Activated naive CD4-positive, alpha-beta T cell treated with anti-CD3 and anti-CD28 coated beads, Interleukin-2, amount 50 U/mL, for 24 hours (primary cell): ENCODE measurements around the gene CACNA1A.
A peak's percentile ranks its signal among the peaks of the same experiment; 100 is the strongest.

Experiments used
- H3K27ac Mint-ChIP-seq: one replicate; pipeline ENCODE4 v1.8.0; 2021; ENCODE audit warnings: mild to moderate bottlenecking, mixed read lengths
- H3K27me3 Mint-ChIP-seq: one replicate; pipeline ENCODE4 v1.8.0; 2021; ENCODE audit warnings: mixed read lengths
- H3K36me3 Mint-ChIP-seq: one replicate; pipeline ENCODE4 v1.8.0; 2021; ENCODE audit warnings: mixed read lengths
- H3K4me1 Mint-ChIP-seq: one replicate; pipeline ENCODE4 v1.8.0; 2021; ENCODE audit warnings: mixed read lengths
- H3K4me3 Mint-ChIP-seq: one replicate; pipeline ENCODE4 v1.8.0; 2021; ENCODE audit warnings: mild to moderate bottlenecking, mixed read lengths
- H3K9me3 Mint-ChIP-seq: one replicate; pipeline ENCODE4 v1.8.0; 2021; ENCODE audit warnings: mixed read lengths

Gene CACNA1A

DNA sequence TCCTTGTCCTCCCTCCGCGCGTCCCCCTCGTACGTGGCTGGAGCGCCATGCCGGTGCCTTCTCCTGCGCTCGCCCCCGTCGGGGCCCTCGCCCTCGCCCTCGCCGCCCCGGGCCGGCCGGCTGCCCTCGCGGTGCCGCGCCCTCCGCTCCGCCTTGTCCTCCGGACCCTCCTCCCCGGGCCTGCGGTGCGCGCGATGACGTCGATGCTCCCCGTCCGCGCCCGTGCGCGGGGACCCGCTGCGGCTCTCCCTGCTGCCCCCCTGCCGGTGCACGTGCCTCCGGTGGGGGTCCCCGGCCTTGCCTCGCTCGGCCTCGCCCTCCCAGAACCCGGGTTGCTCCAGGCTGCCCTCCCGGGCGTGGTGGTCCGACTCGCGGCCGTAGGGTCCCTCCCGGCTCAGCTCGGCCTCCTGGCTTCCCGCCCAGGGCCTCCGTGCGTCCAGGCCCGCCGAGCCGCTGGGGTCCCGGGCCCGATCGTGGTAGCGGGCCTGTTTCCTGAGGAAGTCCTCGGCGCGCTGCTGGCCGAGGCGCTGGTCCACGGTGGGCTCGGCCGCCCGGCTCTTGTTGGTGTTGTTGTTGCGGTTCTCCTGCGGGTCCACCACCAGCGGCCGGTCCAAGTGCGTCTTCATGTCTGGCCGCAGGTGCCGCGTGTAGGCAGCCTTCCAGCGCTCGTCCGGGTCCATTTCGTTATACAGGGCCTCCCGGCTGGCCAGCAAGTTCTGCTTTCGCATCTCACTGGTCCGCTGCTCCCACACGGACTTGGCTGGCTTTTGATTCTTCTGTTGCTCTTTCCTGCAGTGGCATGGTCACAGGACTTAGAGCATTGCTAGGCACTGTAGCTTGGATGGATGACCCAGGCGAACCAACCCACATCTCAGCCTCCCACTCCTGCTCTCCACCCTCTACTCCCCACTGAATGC lies 207.5 kb downstream of the CACNA1A start:
- Mint-ChIP-seq H3K27ac (no peak overlapping the region), H3K9me3 (no peaks in the 10 kb centered on the region), H3K27me3 (peaks cover 30% of the 10 kb centered on the region), H3K36me3 (peaks cover 2% of the 10 kb centered on the region), H3K4me3 (no peak overlapping the region), H3K4me1 (peaks cover 7% of the 10 kb centered on the region)

DNA sequence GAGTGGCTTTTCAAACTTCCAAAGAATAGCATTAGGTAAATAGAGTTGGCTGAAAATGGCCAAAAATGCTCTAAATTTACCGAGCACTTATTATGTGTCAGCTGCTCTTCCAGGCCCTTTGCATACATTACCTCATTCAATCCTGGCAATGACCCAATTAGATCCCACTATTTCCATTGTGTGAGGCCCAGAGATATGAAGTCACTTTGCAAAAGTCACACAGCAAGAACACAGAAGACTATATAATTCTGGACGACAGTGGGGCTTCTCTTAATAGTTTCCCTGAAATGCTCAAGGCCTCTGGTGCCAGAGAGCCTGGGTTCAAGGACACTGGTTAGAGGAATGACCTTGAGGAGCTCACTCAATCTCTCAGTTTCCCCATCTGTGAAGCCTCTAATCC lies 209.3 kb downstream of the CACNA1A start:
- H3K36me3 Mint-ChIP-seq: peaks cover 2% of the 10 kb centered on the region
- H3K27me3 Mint-ChIP-seq: peaks cover 19% of the 10 kb centered on the region
- H3K27ac Mint-ChIP-seq: no peak overlapping the region
- H3K4me1 Mint-ChIP-seq: peaks cover 7% of the 10 kb centered on the region
- H3K4me3 Mint-ChIP-seq: no peak overlapping the region
- no peaks in the 10 kb centered on the region for H3K9me3 Mint-ChIP-seq

DNA sequence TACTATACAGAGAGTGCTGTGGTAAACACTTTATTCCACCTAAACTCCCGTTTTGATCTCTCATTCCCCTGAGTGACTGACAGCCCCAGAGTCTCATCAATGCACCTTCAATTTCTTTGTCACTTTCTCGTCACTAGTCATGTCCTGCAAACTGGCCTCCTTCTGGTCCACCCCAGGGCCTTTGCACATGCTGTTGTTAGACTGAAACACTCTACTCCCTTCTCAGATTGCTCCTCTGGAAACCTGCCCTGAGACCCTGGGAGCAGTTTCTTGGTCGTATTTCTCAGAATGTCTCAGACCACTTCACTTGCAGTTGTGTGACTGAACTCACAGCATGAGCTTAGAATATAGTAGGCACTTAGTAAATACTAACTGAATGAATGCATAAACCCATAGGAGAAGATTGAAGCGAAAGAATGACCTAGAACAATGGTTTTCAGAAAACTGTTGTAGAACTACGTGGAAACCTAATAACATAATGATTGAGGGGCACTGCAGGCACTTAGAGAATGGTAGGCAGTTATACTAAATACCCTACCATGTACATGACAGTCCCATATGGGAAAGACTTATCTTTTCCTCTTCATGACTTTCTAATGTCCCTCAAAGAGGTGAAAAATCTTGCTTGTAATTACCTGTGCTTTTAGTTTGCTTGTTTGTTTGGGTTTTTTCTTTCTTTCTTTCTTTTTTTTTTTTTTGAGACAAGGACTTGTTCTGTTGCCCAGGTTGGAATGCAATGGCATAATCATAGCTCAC lies 211.3 kb downstream of the CACNA1A start:
- H3K27me3 Mint-ChIP-seq: peaks cover 12% of the 10 kb centered on the region
- H3K4me1 Mint-ChIP-seq: peaks cover 7% of the 10 kb centered on the region
- H3K27ac Mint-ChIP-seq: no peak overlapping the region
- no peaks in the 10 kb centered on the region for H3K9me3 Mint-ChIP-seq
- peaks cover 2% of the 10 kb centered on the region for H3K36me3 Mint-ChIP-seq
- no peak overlapping the region for H3K4me3 Mint-ChIP-seq

DNA sequence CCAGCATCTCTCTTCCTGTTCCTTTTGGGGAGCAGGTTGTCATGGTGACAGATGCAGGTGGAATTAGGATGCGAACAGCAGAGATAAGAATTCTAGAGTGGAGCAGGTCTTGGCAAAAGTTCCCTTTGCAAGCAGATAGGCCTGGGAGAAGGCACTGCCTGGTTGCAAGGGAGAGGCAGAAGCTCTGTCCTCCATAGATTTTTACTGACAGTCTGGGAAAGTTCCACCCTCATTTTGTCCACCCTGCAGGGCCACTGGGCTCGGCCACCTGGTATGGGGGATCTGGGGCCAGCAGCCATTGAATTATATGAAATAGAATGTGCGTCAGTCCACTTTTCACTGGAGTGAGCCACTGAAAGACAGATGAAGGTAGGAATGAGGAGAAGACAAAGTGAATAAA lies 214.4 kb downstream of the CACNA1A start:
- H3K9me3 Mint-ChIP-seq: no peaks in the 10 kb centered on the region
- no peak overlapping the region for H3K4me3 Mint-ChIP-seq
- no peaks in the 10 kb centered on the region for H3K4me1 Mint-ChIP-seq
- H3K27ac Mint-ChIP-seq: no peak overlapping the region
- H3K36me3 Mint-ChIP-seq: no peaks in the 10 kb centered on the region
- peaks cover 4% of the 10 kb centered on the region for H3K27me3 Mint-ChIP-seq

DNA sequence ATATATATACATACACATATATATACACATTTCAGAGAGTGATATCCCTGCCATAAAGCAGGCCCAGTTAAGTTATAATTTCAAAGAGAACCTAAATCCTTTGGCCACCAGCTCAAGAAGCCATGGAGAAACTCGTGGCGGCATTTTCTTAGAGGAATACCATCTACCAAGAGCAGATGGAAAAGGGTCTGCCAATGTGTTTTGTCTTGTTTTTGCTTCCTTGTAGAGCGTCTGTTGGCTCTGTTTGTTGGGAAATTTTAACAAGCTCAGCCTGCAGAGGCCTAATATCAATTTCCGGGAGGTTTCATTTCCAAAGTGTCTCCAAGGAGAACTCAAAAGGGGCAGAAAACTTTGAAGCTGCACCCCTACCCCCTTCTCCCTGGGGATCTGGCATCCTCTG lies 215.5 kb downstream of the CACNA1A start:
- no peaks in the 10 kb centered on the region for H3K9me3 Mint-ChIP-seq
- H3K27me3 Mint-ChIP-seq: peaks cover 4% of the 10 kb centered on the region
- H3K27ac Mint-ChIP-seq: no peak overlapping the region
- H3K4me3 Mint-ChIP-seq: no peak overlapping the region
- no peaks in the 10 kb centered on the region for H3K4me1 Mint-ChIP-seq
- no peaks in the 10 kb centered on the region for H3K36me3 Mint-ChIP-seq

DNA sequence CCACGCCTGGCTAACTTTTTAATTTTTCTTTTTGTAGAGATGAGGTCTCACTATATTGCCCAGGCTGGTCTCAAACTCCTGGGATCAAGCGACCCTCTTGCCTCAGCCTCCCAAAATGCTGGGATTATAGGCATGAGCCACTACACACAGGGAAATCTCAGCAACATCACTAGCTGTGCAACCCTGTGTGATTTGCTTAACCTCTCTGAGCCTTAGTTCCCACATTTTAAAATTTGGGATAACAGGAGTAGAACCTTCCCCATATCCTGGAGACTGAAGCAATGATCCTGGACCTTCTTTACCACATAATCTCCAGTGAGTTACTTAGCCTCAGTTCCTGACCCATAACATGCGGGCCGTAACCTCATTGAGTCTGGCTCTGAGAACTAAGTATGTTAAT lies 217.0 kb downstream of the CACNA1A start:
- no peak overlapping the region for H3K27ac Mint-ChIP-seq
- H3K4me1 Mint-ChIP-seq: no peaks in the 10 kb centered on the region
- H3K27me3 Mint-ChIP-seq: no peaks in the 10 kb centered on the region
- H3K9me3 Mint-ChIP-seq: no peaks in the 10 kb centered on the region
- no peak overlapping the region for H3K4me3 Mint-ChIP-seq
- H3K36me3 Mint-ChIP-seq: no peaks in the 10 kb centered on the region

DNA sequence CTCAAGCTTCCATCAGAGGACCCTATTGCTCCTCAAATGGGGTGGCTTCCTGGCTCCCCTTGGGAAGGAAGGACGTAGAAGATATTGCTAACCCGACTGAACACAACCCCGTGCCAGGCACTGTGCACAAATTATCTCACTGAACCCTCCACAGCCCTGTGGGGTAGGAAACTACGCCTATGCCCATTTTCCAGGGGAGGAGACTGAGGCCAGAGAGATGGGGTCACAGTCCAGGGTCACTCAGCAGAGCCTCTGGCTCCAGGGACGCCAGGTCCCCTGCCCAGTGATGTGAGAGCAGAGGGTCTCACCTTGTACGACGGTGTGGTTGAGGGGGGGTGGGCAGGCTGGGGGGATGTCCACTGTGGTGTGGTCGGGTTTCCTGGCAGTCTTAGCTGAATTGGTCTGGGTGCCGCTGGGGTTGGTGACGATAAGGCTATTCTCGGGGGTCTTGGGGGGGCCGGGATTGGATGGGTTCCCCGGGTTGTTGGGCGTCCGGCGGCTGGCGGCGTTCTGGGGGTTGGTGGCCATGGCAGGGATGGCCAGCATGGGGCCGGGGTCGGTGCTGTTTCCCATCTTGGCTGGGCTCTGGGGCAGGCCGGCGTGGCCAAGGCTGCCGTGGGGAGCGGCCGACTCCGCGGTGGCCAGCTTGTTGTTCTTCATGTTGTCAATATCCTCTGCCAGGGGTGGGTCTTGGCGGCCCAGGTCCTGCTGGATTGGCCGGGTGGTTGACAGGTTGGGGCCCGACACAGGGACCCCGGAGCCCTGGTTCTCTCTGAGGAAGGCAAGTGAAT lies 219.9 kb downstream of the CACNA1A start:
- Mint-ChIP-seq H3K4me3 (no peak overlapping the region), H3K36me3 (no peaks in the 10 kb centered on the region)

DNA sequence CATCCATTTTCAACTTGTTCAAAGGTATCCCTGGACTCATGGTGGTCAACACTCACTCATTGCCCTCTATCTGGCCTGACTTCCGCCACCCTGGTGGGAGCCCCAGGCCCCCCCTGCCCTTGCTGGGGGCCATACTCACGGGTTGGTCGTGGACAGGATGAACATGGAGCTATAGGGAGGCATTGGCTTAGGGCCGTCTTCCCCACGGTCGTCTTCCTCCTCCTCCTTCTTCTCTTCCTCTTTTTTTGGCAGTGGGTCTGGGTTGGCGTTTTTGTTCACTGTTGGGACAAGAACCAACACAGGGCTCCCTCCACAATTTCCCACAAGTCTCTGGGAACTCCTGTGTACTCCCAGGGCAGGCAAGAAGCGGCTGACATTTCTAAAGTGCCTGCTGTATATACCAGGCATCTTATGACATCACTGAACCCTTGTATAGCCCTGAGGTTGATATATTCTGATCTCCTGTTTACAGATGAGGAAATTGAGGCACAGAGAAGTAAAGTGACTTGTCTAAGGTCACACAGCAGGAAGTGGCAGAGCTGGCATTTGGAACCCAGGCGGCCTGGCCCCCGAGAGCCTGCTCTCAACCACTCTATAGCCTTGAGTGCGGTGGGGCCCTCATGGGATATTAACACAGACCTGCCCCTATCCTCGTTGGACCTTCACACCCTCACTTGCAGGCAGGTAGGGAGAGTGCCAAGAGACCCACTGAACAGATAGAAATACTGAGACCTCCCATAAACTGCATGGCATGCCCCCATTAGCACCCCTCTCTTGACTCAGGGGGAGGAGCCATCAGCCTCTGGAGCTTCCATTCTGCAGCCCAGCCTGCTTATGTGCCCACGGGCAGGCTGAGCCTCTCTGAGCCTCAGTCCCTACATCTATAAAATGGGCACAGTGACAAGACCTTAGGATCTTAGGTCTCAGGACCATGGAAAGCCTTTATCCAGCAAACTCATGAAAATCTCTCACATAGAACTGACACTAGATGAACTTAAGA lies 221.1 kb downstream of the CACNA1A start:
- Mint-ChIP-seq H3K27me3 (no peaks in the 10 kb centered on the region), H3K4me1 (no peaks in the 10 kb centered on the region), H3K4me3 (no peak overlapping the region), H3K36me3 (no peaks in the 10 kb centered on the region), H3K27ac (no peak overlapping the region), H3K9me3 (no peaks in the 10 kb centered on the region)

More for the DNA sequence above, 219.9 kb downstream of the CACNA1A start:
- H3K27me3 Mint-ChIP-seq: no peaks in the 10 kb centered on the region
- no peaks in the 10 kb centered on the region for H3K4me1 Mint-ChIP-seq
- no peaks in the 10 kb centered on the region for H3K9me3 Mint-ChIP-seq
- H3K27ac Mint-ChIP-seq: no peak overlapping the region

DNA sequence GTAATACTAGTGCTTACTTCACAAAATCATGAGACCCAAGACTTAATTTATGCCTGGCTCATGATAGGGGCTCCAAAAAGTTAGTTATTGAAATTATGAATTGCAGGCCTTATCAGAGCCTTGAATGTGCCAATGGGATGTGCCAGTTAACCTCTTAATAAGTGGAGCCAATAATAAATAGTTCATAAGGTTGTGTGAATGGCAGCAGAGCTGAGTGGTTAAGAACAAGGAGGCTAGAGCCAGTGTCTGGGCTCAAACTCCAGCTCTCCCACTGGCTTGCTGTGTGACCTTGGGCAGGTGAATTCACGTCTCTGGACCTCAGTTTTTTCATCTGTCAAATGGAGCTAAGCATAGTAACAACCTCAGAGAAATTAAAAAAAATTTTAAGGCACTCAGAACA lies 222.4 kb downstream of the CACNA1A start:
- H3K27ac Mint-ChIP-seq: no peak overlapping the region
- H3K4me3 Mint-ChIP-seq: no peak overlapping the region
- H3K36me3 Mint-ChIP-seq: no peaks in the 10 kb centered on the region
- no peaks in the 10 kb centered on the region for H3K9me3 Mint-ChIP-seq
- H3K27me3 Mint-ChIP-seq: no peaks in the 10 kb centered on the region
- no peaks in the 10 kb centered on the region for H3K4me1 Mint-ChIP-seq

DNA sequence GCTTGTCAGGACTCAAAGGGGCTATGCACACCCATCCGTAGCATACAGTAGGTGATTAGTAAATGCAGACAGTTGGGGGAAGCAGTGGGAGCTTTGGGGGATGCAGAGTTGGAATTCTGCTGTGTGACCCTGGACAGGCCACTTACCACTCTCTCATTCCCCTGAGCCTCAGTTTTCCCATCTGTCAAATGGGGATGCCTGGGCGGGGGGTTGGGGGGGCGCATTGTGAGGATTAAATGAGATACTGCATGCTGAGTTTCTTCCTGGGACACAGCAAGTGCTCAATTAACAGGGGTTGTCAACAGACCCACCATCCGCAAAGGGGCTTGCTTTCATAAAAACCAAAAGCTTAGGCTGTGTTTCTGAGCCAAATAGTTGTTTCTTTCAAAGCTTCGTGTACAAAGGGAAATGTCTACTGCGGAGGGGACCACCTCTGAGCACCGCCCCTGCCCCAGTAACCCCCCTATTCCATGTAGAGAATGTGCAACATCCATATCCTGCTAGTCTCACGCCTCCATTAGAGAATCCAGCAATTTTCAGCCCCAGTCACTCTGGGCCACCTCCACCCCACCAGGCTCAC lies 223.7 kb downstream of the CACNA1A start:
- H3K27me3 Mint-ChIP-seq: no peaks in the 10 kb centered on the region
- no peak overlapping the region for H3K4me3 Mint-ChIP-seq
- peak overlapping the region; percentile 43 for H3K27ac Mint-ChIP-seq
- H3K36me3 Mint-ChIP-seq: no peaks in the 10 kb centered on the region
- peaks cover 9% of the 10 kb centered on the region for H3K4me1 Mint-ChIP-seq
- H3K9me3 Mint-ChIP-seq: no peaks in the 10 kb centered on the region

DNA sequence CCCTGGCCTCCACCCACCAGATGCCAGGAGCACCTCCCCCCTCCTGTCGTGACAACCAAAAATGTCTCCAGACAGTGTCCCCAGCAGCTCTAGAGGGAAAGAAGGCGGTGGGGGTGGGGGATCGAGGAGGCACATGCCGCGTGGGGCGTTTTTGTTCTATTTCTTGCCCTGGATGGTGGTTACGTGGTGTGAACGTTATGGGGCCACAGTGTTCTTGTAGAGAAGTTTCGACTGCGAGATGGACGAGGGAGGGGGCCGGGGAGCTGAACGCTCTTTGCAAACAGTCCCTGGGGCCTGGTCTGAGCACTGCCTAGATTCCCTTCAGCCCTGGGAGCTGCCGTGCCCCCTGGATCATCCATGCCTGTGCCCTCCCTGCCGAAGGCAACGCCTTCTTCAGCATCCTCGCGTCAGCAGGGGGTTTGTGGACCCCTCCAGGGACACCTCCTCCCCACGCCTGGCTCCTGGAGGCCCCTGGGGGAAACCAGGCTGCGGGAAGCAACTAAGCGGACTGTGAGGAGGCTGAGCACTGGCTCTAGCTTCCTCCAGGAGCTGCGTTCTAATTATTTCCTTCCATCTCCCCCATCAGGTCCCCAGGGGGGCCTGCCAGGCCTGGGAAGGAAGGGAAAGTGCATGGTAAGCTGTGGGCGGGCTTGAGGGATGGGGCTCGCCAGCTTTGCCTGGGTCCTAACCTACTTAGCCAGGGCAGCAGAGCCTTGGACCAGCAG lies 224.6 kb downstream of the CACNA1A start:
- Mint-ChIP-seq H3K27ac (no peak overlapping the region), H3K4me1 (peaks cover 16% of the 10 kb centered on the region)

DNA sequence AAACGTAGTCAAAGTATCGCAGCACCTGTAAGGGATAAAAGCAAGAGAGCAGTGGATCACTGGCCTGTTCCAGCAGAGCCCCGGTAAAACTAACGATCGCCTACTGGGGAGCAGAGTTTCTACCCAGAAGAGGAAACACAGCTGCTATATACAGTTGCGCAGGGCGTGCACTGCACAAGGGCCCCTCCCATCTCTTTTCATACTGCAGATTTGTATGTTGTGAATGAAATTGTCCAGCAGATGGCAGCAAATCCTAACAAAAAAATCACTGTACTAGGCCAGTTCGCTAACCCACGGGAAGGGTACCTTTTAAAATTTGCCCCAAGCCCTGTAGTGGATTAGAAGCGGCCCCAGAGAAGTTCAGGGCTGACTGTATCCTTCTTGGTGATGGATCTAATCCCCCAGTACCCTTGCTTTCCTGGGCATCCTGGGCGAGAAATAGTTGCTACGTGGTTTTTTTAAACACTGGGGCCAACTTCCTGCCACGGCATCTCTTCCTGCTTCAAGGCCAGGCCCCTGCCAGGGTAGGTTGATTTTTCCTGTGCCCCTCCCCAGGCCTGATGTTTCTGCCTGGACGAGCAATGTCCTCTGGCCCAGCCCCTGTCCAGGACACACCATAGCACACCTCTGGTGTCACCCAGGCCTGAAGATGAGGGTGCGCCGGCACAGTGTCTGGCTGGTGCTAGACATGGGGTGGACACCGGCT lies 229.0 kb downstream of the CACNA1A start:
- Mint-ChIP-seq H3K4me3 (peak overlapping the region; percentile 47), H3K9me3 (no peaks in the 10 kb centered on the region), H3K4me1 (peaks cover 16% of the 10 kb centered on the region), H3K27me3 (no peaks in the 10 kb centered on the region), H3K36me3 (no peaks in the 10 kb centered on the region), H3K27ac (peak overlapping the region; percentile 59)

More for the DNA sequence above, 224.6 kb downstream of the CACNA1A start:
- Mint-ChIP-seq H3K36me3 (no peaks in the 10 kb centered on the region), H3K9me3 (no peaks in the 10 kb centered on the region), H3K27me3 (no peaks in the 10 kb centered on the region), H3K4me3 (no peak overlapping the region)

DNA sequence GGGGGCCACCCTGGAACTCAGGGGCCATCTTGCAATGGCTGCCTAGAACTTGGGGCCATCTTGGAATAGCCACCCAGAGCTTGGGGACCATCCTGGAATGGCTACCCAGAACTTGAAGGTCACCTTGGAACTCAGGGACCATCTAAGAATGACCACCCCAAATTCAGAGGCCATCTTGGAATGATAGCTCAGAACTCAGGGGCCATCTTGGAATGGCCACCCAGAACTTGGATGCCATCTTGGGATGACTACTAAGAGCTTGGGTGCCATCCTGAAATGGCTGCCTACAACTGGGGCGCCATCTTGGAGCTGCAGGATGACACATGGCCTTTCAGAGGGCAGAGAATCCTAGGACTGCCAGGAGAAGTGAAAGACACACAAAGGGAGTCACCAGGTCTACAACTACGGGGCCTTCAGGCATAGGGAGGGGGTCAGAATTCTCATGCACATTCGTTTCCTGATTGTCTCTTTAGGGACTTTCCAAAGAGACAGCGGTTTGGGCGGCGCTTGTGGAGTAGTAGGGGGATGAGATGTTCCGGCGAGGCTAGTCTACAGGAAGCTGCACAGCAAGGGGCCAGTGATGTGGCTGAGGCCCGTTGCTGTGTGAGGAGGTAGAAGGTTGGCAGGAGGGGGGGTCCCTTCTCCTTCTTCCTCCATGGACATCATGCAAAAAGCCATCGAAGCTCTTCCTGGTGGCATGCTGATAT lies 231.1 kb downstream of the CACNA1A start:
- Mint-ChIP-seq H3K27me3 (no peaks in the 10 kb centered on the region), H3K9me3 (no peaks in the 10 kb centered on the region), H3K36me3 (no peaks in the 10 kb centered on the region), H3K27ac (peak overlapping the region; percentile 59), H3K4me1 (peaks cover 16% of the 10 kb centered on the region), H3K4me3 (no peak overlapping the region)
